ENCODE results near the gene NCR2.

The NCR2 gene

GRCh38 chr6:41386594-41386993 lies 51.2 kb downstream of the NCR2 start:
- Histone ChIP-seq H3K27ac (no peak overlapping the region), H3K4me1 (ENCODE audit: control insufficient read depth in 1 of 2, insufficient read depth in 1 of 2, low read depth in 1 of 2, low read length in 1 of 2) (no peaks in the 10 kb centered on the region), H3K9me3 (no peaks in the 10 kb centered on the region), H3K4me3 (ENCODE audit: low read depth in 1 of 2, low read length in 1 of 2) (no peak overlapping the region), H3K36me3 (no peaks in the 10 kb centered on the region), H3K27me3 (peaks cover 78% of the 10 kb centered on the region)
- no peak for TF ChIP-seq CTCF (IDR thresholded peaks at IDR 0.05)

- Histone ChIP-seq H3K36me3 (no peaks in the 10 kb centered on the region), H3K27ac (no peak overlapping the region), H3K9me3 (no peaks in the 10 kb centered on the region), H3K4me1 (ENCODE audit: control insufficient read depth in 1 of 2, insufficient read depth in 1 of 2, low read depth in 1 of 2, low read length in 1 of 2) (no peaks in the 10 kb centered on the region), H3K4me3 (ENCODE audit: low read depth in 1 of 2, low read length in 1 of 2) (no peak overlapping the region), H3K27me3 (peaks cover 73% of the 10 kb centered on the region)
- TF ChIP-seq CTCF (IDR thresholded peaks at IDR 0.05): no peak
Measured at GRCh38 chr6:41392246-41392645, 56.8 kb downstream of the NCR2 start.

GRCh38 chr6:41396335-41396734 lies 60.9 kb downstream of the NCR2 start:
- no peaks in the 10 kb centered on the region for H3K4me1 ChIP-seq (ENCODE audit: control insufficient read depth in 1 of 2, insufficient read depth in 1 of 2, low read depth in 1 of 2, low read length in 1 of 2)
- H3K27ac ChIP-seq: no peak overlapping the region
- H3K4me3 ChIP-seq (ENCODE audit: low read depth in 1 of 2, low read length in 1 of 2): no peak overlapping the region
- H3K9me3 ChIP-seq: no peaks in the 10 kb centered on the region
- H3K27me3 ChIP-seq: peaks cover 80% of the 10 kb centered on the region
- no peak for TF ChIP-seq CTCF (IDR thresholded peaks at IDR 0.05)
- H3K36me3 ChIP-seq: no peaks in the 10 kb centered on the region

GRCh38 chr6:41399424-41399823 lies 64.0 kb downstream of the NCR2 start:
- Histone ChIP-seq H3K27me3 (peaks cover 68% of the 10 kb centered on the region), H3K27ac (no peak overlapping the region), H3K4me1 (ENCODE audit: control insufficient read depth in 1 of 2, insufficient read depth in 1 of 2, low read depth in 1 of 2, low read length in 1 of 2) (no peaks in the 10 kb centered on the region), H3K4me3 (ENCODE audit: low read depth in 1 of 2, low read length in 1 of 2) (no peak overlapping the region), H3K36me3 (no peaks in the 10 kb centered on the region), H3K9me3 (no peaks in the 10 kb centered on the region)
- TF ChIP-seq CTCF (IDR thresholded peaks at IDR 0.05): no peak
